ENCODE data around the gene HRAS. TPM values are rescaled to one million over a fixed set of nuclear protein-coding genes. Genes with fewer than 3 reads are reported as not detected.

The HRAS gene
- total and polyA plus RNA-seq, 2 of the 13 experiments (the other 11 are each of a cell fraction or from before 2014, with no cell fraction given): 32.9 to 50.0 TPM

DNA sequence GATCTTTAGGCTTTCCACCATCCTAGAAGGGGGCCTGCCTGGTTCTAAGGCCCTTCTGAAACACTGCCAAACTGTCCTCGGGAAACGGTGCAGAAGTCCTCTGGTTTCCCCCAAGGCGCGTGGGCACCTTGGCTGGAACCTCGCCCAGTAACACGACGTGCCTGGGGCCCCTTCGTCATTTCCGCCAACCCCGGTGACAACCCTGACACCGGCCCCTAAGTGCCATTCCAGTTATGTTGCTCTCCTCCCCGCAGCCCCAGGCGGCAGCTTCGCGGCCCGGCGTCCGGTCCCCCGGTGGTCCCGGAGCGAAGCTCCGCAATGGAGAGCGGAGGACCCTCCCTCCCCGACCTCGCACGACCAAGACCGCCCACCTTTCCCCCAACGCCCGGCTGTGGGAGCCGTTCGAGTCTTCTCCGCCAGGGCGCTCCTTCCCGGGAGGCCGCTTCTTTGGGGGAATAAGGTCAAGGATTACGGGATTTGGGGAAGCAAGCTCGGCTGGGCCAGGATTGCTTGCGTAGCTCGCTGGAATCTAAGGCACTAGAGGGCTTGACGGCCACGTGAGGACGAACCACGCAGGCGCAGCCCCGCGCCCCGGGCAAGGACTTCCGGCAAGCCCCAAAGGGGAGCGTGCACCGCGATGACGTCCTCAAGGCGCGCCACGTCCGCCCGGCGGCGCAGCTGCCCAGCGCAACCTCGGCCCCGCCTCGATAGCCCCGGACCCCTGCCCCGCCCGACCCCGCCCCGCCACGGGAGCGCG lies 29.0 kb downstream of the HRAS start (continued):
- TF ChIP-seq, protein P1, sequence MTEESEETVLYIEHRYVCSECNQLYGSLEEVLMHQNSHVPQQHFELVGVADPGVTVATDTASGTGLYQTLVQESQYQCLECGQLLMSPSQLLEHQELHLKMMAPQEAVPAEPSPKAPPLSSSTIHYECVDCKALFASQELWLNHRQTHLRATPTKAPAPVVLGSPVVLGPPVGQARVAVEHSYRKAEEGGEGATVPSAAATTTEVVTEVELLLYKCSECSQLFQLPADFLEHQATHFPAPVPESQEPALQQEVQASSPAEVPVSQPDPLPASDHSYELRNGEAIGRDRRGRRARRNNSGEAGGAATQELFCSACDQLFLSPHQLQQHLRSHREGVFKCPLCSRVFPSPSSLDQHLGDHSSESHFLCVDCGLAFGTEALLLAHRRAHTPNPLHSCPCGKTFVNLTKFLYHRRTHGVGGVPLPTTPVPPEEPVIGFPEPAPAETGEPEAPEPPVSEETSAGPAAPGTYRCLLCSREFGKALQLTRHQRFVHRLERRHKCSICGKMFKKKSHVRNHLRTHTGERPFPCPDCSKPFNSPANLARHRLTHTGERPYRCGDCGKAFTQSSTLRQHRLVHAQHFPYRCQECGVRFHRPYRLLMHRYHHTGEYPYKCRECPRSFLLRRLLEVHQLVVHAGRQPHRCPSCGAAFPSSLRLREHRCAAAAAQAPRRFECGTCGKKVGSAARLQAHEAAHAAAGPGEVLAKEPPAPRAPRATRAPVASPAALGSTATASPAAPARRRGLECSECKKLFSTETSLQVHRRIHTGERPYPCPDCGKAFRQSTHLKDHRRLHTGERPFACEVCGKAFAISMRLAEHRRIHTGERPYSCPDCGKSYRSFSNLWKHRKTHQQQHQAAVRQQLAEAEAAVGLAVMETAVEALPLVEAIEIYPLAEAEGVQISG (CRISPR knock-in tag; IDR thresholded peaks at IDR 0.05): peak; percentile 66
- TF ChIP-seq MIXL1 (CRISPR knock-in tag; IDR thresholded peaks at IDR 0.05) (no peak), ZBTB1 (CRISPR knock-in tag; IDR thresholded peaks at IDR 0.05; ENCODE audit: borderline replicate concordance) (no peak), STAG1 (CRISPR knock-in tag; IDR thresholded peaks at IDR 0.05) (no peak), ZNF670 (CRISPR knock-in tag; IDR thresholded peaks at IDR 0.05; ENCODE audit: borderline replicate concordance) (no peak; the same call in 1 of the 2 replicates), ZNF446 (CRISPR knock-in tag; IDR thresholded peaks at IDR 0.05) (no peak)
- TF ChIP-seq, protein P2, sequence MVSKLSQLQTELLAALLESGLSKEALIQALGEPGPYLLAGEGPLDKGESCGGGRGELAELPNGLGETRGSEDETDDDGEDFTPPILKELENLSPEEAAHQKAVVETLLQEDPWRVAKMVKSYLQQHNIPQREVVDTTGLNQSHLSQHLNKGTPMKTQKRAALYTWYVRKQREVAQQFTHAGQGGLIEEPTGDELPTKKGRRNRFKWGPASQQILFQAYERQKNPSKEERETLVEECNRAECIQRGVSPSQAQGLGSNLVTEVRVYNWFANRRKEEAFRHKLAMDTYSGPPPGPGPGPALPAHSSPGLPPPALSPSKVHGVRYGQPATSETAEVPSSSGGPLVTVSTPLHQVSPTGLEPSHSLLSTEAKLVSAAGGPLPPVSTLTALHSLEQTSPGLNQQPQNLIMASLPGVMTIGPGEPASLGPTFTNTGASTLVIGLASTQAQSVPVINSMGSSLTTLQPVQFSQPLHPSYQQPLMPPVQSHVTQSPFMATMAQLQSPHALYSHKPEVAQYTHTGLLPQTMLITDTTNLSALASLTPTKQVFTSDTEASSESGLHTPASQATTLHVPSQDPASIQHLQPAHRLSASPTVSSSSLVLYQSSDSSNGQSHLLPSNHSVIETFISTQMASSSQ (IDR thresholded peaks at IDR 0.05; ENCODE audit: low read depth): no peak
- TF ChIP-seq, protein P2 (CRISPR knock-in tag; IDR thresholded peaks at IDR 0.05; ENCODE audit: borderline replicate concordance): 0 out of 2 replicates have a peak, but pooled peaks have one; percentile 42
- TF ChIP-seq, protein P3, sequence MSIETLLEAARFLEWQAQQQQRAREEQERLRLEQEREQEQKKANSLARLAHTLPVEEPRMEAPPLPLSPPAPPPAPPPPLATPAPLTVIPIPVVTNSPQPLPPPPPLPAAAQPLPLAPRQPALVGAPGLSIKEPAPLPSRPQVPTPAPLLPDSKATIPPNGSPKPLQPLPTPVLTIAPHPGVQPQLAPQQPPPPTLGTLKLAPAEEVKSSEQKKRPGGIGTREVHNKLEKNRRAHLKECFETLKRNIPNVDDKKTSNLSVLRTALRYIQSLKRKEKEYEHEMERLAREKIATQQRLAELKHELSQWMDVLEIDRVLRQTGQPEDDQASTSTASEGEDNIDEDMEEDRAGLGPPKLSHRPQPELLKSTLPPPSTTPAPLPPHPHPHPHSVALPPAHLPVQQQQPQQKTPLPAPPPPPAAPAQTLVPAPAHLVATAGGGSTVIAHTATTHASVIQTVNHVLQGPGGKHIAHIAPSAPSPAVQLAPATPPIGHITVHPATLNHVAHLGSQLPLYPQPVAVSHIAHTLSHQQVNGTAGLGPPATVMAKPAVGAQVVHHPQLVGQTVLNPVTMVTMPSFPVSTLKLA (IDR thresholded peaks at IDR 0.05): peak; percentile 58
- TF ChIP-seq, protein P4, sequence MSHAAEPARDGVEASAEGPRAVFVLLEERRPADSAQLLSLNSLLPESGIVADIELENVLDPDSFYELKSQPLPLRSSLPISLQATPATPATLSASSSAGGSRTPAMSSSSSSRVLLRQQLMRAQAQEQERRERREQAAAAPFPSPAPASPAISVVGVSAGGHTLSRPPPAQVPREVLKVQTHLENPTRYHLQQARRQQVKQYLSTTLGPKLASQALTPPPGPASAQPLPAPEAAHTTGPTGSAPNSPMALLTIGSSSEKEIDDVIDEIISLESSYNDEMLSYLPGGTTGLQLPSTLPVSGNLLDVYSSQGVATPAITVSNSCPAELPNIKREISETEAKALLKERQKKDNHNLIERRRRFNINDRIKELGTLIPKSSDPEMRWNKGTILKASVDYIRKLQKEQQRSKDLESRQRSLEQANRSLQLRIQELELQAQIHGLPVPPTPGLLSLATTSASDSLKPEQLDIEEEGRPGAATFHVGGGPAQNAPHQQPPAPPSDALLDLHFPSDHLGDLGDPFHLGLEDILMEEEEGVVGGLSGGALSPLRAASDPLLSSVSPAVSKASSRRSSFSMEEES (CRISPR knock-in tag; IDR thresholded peaks at IDR 0.05): peak; percentile 30
- TF ChIP-seq, protein P5, sequence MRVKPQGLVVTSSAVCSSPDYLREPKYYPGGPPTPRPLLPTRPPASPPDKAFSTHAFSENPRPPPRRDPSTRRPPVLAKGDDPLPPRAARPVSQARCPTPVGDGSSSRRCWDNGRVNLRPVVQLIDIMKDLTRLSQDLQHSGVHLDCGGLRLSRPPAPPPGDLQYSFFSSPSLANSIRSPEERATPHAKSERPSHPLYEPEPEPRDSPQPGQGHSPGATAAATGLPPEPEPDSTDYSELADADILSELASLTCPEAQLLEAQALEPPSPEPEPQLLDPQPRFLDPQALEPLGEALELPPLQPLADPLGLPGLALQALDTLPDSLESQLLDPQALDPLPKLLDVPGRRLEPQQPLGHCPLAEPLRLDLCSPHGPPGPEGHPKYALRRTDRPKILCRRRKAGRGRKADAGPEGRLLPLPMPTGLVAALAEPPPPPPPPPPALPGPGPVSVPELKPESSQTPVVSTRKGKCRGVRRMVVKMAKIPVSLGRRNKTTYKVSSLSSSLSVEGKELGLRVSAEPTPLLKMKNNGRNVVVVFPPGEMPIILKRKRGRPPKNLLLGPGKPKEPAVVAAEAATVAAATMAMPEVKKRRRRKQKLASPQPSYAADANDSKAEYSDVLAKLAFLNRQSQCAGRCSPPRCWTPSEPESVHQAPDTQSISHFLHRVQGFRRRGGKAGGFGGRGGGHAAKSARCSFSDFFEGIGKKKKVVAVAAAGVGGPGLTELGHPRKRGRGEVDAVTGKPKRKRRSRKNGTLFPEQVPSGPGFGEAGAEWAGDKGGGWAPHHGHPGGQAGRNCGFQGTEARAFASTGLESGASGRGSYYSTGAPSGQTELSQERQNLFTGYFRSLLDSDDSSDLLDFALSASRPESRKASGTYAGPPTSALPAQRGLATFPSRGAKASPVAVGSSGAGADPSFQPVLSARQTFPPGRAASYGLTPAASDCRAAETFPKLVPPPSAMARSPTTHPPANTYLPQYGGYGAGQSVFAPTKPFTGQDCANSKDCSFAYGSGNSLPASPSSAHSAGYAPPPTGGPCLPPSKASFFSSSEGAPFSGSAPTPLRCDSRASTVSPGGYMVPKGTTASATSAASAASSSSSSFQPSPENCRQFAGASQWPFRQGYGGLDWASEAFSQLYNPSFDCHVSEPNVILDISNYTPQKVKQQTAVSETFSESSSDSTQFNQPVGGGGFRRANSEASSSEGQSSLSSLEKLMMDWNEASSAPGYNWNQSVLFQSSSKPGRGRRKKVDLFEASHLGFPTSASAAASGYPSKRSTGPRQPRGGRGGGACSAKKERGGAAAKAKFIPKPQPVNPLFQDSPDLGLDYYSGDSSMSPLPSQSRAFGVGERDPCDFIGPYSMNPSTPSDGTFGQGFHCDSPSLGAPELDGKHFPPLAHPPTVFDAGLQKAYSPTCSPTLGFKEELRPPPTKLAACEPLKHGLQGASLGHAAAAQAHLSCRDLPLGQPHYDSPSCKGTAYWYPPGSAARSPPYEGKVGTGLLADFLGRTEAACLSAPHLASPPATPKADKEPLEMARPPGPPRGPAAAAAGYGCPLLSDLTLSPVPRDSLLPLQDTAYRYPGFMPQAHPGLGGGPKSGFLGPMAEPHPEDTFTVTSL (CRISPR knock-in tag; IDR thresholded peaks at IDR 0.05; ENCODE audit: borderline replicate concordance): no peak; the same call in 1 of the 2 replicates
